Retinal pigment epithelial cell (primary cell): Measurements from ENCODE around the gene KRTAP10-1.
"Not testable (repeated sequence)": the region's sequence is repeated elsewhere in the genome, so short reads cannot be mapped to it uniquely, and the experiment has no call there.

Experiments
- DNase-seq: peaks from one replicate; pipeline ENCODE4 v3.0.0-alpha.2; 2010; ENCODE audit warnings: low read depth
- H3K4me3 ChIP-seq: 2 replicates; pipeline ENCODE4 v1.5.1; 2011; ENCODE audit warnings: mild to moderate bottlenecking, low read length, control low read depth, moderate library complexity
- CTCF ChIP-seq: conservative IDR thresholded peaks from 2 replicates; pipeline ENCODE4 v1.5.1; 2011; ENCODE audit warnings: low read depth, low read length, control low read depth, inconsistent platforms

Gene KRTAP10-1

GRCh38 chr21:44567481-44568171 lies 27.6 kb upstream of the KRTAP10-1 start:
- TF ChIP-seq CTCF = no peak
- H3K4me3 ChIP-seq = no peak overlapping the region
- no peak for DNase-seq

GRCh38 chr21:44566403-44566802 lies 26.4 kb upstream of the KRTAP10-1 start:
- H3K4me3 ChIP-seq = no peak overlapping the region
- no peak for TF ChIP-seq CTCF
- no peak for DNase-seq

DNA sequence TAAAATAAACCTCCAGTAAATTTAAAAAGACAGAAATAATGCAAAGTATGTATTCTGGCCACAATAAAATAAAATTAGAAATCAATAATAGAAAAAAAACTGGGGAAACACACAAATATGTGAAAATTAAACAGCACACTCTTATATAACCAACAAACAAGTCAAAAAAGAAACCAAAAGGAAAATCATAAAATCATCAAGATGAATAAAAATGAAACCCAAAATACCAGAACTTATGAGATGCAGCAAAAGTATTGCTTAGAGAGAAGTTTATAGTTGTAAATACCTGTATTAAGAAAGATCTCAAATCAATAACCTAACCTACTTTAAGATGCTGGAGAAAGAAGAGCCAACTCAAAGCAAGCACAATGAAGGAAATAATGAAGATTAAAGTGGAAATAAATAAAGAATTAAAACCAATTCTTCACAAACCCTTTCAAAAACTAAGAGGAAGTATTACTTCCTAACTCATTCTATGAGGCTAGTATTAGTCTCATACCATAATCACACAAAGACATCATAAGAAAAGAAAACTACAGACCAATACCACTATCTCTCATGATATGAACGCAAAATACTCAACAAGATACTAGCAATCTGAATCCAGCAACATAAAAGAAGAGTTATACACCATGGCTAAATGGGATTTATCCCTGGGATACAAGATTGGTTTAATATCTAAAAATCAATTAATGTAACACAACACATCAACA lies 25.0 kb upstream of the KRTAP10-1 start:
- DNase-seq = no peak
- no peak overlapping the region for H3K4me3 ChIP-seq
- no peak for TF ChIP-seq CTCF

DNA sequence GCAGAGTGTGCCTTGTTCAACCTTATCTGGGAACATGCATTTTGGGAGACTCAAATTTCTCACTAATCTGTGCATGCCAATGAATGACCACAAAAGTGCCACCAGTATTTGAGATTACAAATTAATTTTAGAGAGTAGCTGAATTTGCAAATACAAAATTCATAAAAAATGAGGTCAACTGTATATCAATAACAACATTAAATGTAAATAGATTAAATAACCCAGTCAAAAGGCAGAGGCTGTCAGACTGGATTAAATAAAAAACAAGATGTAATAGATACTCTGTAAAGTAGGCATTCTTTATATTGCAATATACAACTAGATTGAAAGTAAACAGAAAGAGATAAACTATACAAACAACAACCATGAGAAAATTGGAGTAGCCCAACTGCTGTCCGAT lies 24.1 kb upstream of the KRTAP10-1 start:
- no peak for DNase-seq
- no peak for TF ChIP-seq CTCF
- no peak overlapping the region for H3K4me3 ChIP-seq

DNA sequence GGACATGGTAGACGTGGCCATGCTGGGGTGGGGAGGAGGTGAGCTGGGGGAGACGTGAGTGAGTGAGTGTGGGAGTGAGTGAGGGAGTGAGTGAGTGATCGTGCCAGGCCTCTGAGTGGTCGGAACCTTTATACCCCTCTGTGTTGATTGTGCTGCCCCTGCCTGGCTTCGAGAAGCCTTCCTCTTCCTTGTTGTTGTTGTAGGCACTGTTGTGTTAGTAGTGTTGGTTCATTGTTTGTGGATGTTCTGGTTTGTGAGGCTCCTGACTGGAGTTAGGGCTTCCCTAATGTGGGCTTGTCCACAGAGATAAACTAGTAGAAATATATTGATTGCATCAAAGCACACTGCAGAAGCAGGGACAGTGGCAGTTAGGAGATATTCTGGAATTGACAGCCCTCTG lies 18.7 kb upstream of the KRTAP10-1 start, which contains the start of gene KRTAP10-3:
TSS of gene KRTAP10-3 (minus strand) at position 101 of the 400 bp plus-strand sequence. CDS start at position 21, 80 bp downstream.
- no peak for DNase-seq
- TF ChIP-seq CTCF = no peak
- no peak within 1 kb of the TSS for H3K4me3 ChIP-seq

DNA sequence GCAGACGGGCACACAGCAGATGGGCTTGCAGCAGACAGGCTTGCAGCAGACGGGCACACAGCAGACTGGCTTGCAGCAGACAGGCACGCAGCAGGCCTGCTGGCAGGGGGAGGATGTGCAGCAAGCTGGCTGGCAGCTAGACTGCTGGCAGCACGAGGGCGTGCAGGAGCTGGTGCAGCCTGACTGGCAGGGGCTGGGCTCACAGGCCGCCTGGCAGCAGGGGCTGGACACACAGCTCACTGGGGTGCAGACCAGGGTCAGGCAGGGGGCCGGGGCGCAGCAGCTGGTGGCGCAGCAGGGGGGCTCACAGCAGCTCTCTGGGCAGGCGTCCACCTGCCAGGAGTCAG lies 18.3 kb upstream of the KRTAP10-1 start:
- not testable (repeated sequence) for DNase-seq

GRCh38 chr21:44557491-44558328 lies 17.7 kb upstream of the KRTAP10-1 start:
- H3K4me3 ChIP-seq = no peak overlapping the region
- no peak for TF ChIP-seq CTCF
- DNase-seq = no peak

More for the DNA sequence above, 18.3 kb upstream of the KRTAP10-1 start:
- H3K4me3 ChIP-seq = not testable (repeated sequence)
